IMR-90 (cell line): ENCODE results near the gene SEPHS1. TPM values are rescaled to one million over a fixed set of nuclear protein-coding genes. Genes with fewer than 3 reads are reported as not detected.
A peak's percentile ranks its signal among the peaks of the same experiment; 100 is the strongest.

Experiments
- ATAC-seq: fragments of 200-7000 bp; cut with Tn5 transposase; 2 replicates; pipeline ENCODE4 v1.9.1; 2020; ENCODE audit warnings: low read depth, mild to moderate bottlenecking, moderate library complexity
- BruUV-seq: library from RNA; stranded (reverse); fragments of 400-500 nt; replicated peaks from 2 replicates; lab custom pipeline; 2021; lab: Mats Ljungman, UMichigan
- CTCF ChIA-PET: fragments of 300-600 bp; formaldehyde crosslinking; extraction: SDS; loops from one replicate; lab custom pipeline; 2021; ENCODE audit warnings: antibody characterized with exemption; lab: Yijun Ruan, JAX
- POLR2A ChIA-PET: fragments of 300-600 bp; sonication (Branson Sonifier 250); formaldehyde crosslinking; loops from one replicate; lab custom pipeline; 2022; ENCODE audit warnings: antibody characterized with exemption; ENCODE audit not compliant: unreplicated experiment; lab: Charles Lee
- DNase-seq: peaks from one replicate; pipeline ENCODE4 v3.0.0; 2013
- H2AFZ ChIP-seq: replicated peaks from 2 replicates; pipeline ENCODE3; 2013; ENCODE audit warnings: low read length, mild to moderate bottlenecking; ENCODE audit not compliant: poor library complexity
- H2AK5ac ChIP-seq: 2 replicates; pipeline ENCODE4 v1.6.1; 2013; ENCODE audit warnings: low read depth, low read length, inconsistent platforms
- H2AK9ac ChIP-seq: replicated peaks from 2 replicates; pipeline ENCODE3; 2013; ENCODE audit warnings: mild to moderate bottlenecking, low read depth, low read length, moderate library complexity; ENCODE audit not compliant: poor library complexity
- H2BK120ac ChIP-seq: 2 replicates; pipeline ENCODE4 v1.6.1; 2013; ENCODE audit warnings: low read depth, low read length, inconsistent platforms
- H2BK15ac ChIP-seq: 3 replicates; pipeline ENCODE4 v1.6.1; 2013; ENCODE audit warnings: low read depth, low read length, inconsistent platforms
- H2BK20ac ChIP-seq: 2 replicates; pipeline ENCODE4 v1.6.1; 2013; ENCODE audit warnings: low read depth, mild to moderate bottlenecking, inconsistent platforms, low read length, moderate library complexity
- H2BK5ac ChIP-seq: 2 replicates; pipeline ENCODE4 v1.6.1; 2013; ENCODE audit warnings: mild to moderate bottlenecking, low read depth, low read length, inconsistent platforms; ENCODE audit not compliant: poor library complexity, severe bottlenecking
- H3K14ac ChIP-seq: replicated peaks from 2 replicates; pipeline ENCODE4 v1.6.1; 2013; ENCODE audit warnings: low read depth, low read length, inconsistent platforms
- H3K18ac ChIP-seq: 2 replicates; pipeline ENCODE4 v1.6.1; 2013; ENCODE audit warnings: low read depth, low read length, control low read depth
- H3K23ac ChIP-seq: 2 replicates; pipeline ENCODE4 v1.6.1; 2013; ENCODE audit warnings: low read depth, low read length, inconsistent platforms
- H3K27ac ChIP-seq: 2 replicates; pipeline ENCODE4 v1.5.1; 2013; ENCODE audit warnings: mild to moderate bottlenecking, control low read depth, low read length; ENCODE audit not compliant: insufficient read depth
- H3K27me3 ChIP-seq: 2 replicates; pipeline ENCODE4 v1.6.1; 2013; ENCODE audit warnings: low read length; ENCODE audit not compliant: control insufficient read depth, insufficient read depth
- H3K36me3 ChIP-seq: 2 replicates; pipeline ENCODE4 v1.6.1; 2013; ENCODE audit warnings: low read length, mixed read lengths; ENCODE audit not compliant: control insufficient read depth, insufficient read depth
- H3K4ac ChIP-seq: 2 replicates; pipeline ENCODE4 v1.6.1; 2013; ENCODE audit warnings: low read depth, low read length, inconsistent platforms
- H3K4me1 ChIP-seq: 2 replicates; pipeline ENCODE4 v1.6.1; 2013; ENCODE audit warnings: low read length, mixed read lengths; ENCODE audit not compliant: control insufficient read depth, insufficient read depth
- H3K4me2 ChIP-seq: 2 replicates; pipeline ENCODE4 v1.6.1; 2013; ENCODE audit warnings: low read depth, mild to moderate bottlenecking, control low read depth, low read length, moderate library complexity
- H3K4me3 ChIP-seq: 2 replicates; pipeline ENCODE4 v1.5.1; 2013; ENCODE audit warnings: low read depth, mild to moderate bottlenecking, control low read depth, low read length, moderate library complexity; ENCODE audit not compliant: insufficient read depth
- H3K56ac ChIP-seq: 2 replicates; pipeline ENCODE4 v1.6.1; 2013; ENCODE audit warnings: low read length, inconsistent platforms; ENCODE audit not compliant: insufficient read depth; ENCODE audit errors: extremely low read depth
- H3K79me1 ChIP-seq, 2 experiments: 2 replicates each; pipeline ENCODE4 v1.6.1; 2013; ENCODE audit warnings: low read length in 2 of 2, inconsistent platforms in 1 of 2, low read depth in 1 of 2
- H3K9ac ChIP-seq: 2 replicates; pipeline ENCODE4 v1.6.1; 2013; ENCODE audit warnings: low read depth, low read length, control low read depth
- H3K9me1 ChIP-seq: 2 replicates; pipeline ENCODE4 v1.6.1; 2013; ENCODE audit warnings: low read length, inconsistent platforms; ENCODE audit not compliant: insufficient read depth
- H3K9me3 ChIP-seq: 2 replicates; pipeline ENCODE4 v1.6.1; 2013; ENCODE audit warnings: low read length; ENCODE audit not compliant: control insufficient read depth, insufficient read depth
- H4K20me1 ChIP-seq: 2 replicates; pipeline ENCODE4 v1.6.1; 2013; ENCODE audit warnings: low read length, inconsistent platforms; ENCODE audit not compliant: insufficient read depth
- H4K5ac ChIP-seq: 2 replicates; pipeline ENCODE4 v1.6.1; 2013; ENCODE audit warnings: mild to moderate bottlenecking, low read depth, low read length, control low read depth
- H4K8ac ChIP-seq, 2 experiments: 2 replicates each; pipeline ENCODE4 v1.6.1; 2013; ENCODE audit warnings: low read depth in 2 of 2, low read length in 2 of 2, control low read depth in 1 of 2, inconsistent platforms in 1 of 2
- H4K91ac ChIP-seq: 2 replicates; pipeline ENCODE4 v1.6.1; 2013; ENCODE audit warnings: low read depth, low read length, inconsistent platforms; ENCODE audit not compliant: insufficient read depth
- BHLHE40 ChIP-seq: fragments of 150-350 bp; IDR thresholded peaks from 2 replicates; pipeline ENCODE4 v1.6.1; 2016; ENCODE audit warnings: mild to moderate bottlenecking, low read depth, low read length
- MAZ ChIP-seq: IDR thresholded peaks from 2 replicates; pipeline ENCODE4 v1.6.1; 2012; ENCODE audit warnings: low read depth, mild to moderate bottlenecking, low read length, improper control_type of control experiment, moderate library complexity, borderline replicate concordance
- POLR2A ChIP-seq: IDR thresholded peaks from 2 replicates; pipeline ENCODE4 v1.6.1; 2012; ENCODE audit warnings: mild to moderate bottlenecking, low read depth, low read length
- RFX5 ChIP-seq: IDR thresholded peaks from 2 replicates; pipeline ENCODE4 v1.8.0; 2012; ENCODE audit warnings: low read depth, mild to moderate bottlenecking, low read length, moderate library complexity
- SMC3 ChIP-seq: fragments of 150-350 bp; IDR thresholded peaks from 2 replicates; pipeline ENCODE4 v1.6.1; 2016; ENCODE audit warnings: low read depth, mild to moderate bottlenecking, antibody characterized with exemption, low read length, moderate library complexity
- whole genome bisulfite sequencing, 2 experiments: methylation state at CpG; one replicate each; pipeline versions ENCODE4 v1.1.5 to v1.1.7; 2013; ENCODE audit warnings: missing lambda C conversion rate in 2 of 2; ENCODE audit not compliant: insufficient read length in 1 of 2; ENCODE audit errors: extremely low coverage in 2 of 2; 5-methylcytosine and 5-hydroxymethylcytosine counted together
- dilution Hi-C: fragments of 300-500 bp; cut with HindIII; formaldehyde crosslinking; loops from one replicate; pipeline ENCODE4 v1.14.3; 2018; ENCODE audit warnings: low sequenced_read_pairs; ENCODE audit not compliant: unreplicated experiment
- in situ Hi-C: fragments of 300-500 bp; cut with MboI; formaldehyde crosslinking; loops from 3 replicates; pipeline ENCODE4 v1.14.3; 2019; ENCODE audit warnings: low sequenced_read_pairs, inconsistent platforms, mixed read lengths
- intact Hi-C: fragments of 100-400 bp; cut with micrococcal nuclease; formaldehyde crosslinking; loops from 2 replicates; pipeline ENCODE4 v1.10.0; 2022
- polyA plus RNA-seq, 3 experiments: library from polyadenylated mRNA; depleted of rRNA; stranded (reverse); fragments of >200 nt; gene quantifications; 2 replicates each; pipeline ENCODE4 v1.2.3, GENCODE V29; 2012; ENCODE audit warnings: low replicate concordance in 1 of 3
- total RNA-seq: library from RNA; depleted of rRNA; stranded (reverse); fragments of >200 nt; gene quantifications from 2 replicates; pipeline ENCODE4 v1.2.3, GENCODE V29; 2012
- TF ChIP-seq, protein P1 (sequence below): fragments of 150-350 bp; IDR thresholded peaks from 2 replicates; pipeline ENCODE4 v1.6.1; 2017; ENCODE audit warnings: mild to moderate bottlenecking, antibody characterized with exemption, low read length, low read depth
- TF ChIP-seq, protein P2 (sequence below): fragments of 150-350 bp; IDR thresholded peaks from 2 replicates; pipeline ENCODE4 v1.6.1; 2016; ENCODE audit warnings: low read depth, mild to moderate bottlenecking, low read length, moderate library complexity, borderline replicate concordance

Gene SEPHS1
- total and polyA plus RNA-seq, 2 of the 4 experiments (the other 2 are of a cell fraction) = 39.4 to 69.4 TPM

DNA sequence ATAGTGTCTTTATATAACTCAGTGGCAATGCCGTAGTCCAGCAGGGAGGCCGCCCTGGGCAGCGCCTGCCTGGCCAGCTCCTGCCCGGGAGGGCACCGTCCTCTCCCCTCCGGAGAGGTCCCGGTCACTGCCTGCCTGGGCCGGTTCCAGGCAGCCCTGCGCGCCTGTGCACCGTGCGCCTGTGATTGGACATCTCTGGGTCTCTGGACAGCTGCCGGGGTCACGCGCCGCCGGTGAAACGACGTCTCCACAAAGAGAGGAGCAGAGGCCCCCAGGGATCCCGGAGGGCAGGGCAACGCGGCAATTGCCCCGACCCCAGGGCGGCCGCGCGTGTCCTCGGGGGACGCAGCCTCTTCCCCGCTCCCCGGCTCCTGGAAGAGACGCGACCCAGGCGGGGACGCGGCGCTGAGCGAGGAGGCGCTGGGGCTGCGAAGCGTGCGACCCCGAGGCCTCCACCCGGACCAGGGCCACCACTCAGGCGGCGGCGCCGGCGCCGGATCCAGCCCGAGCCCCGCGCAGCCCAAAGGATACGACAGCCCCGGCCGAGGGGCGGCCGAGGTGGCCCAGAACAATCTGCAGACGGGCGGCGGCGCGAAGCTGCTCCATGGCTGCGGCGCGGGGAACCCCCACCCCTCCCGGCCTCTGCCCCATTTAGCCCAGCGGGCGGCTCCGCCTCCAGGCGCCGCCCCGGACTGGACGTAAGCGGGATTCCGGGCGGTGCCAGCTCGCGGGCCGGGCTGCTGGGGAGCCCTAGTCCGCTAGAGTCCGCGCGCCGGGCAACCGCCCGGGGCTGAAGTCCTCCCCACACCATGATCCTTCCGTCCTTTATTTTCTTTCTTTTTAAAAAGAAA lies 48.4 kb downstream of the SEPHS1 start, which contains the start of gene PHYH:
Gene PHYH (minus strand): TSS at position 628 of the 851 bp plus-strand sequence. CDS start 22 bp downstream, at position 606.
- Histone ChIP-seq H3K18ac (no peak within 1 kb of the TSS; the same call in 1 of the 2 replicates), H2BK20ac (no peak within 1 kb of the TSS), H3K27me3 (no peaks in the 10 kb centered on the region), H3K4me1 (peaks cover 5% of the 10 kb centered on the region; the same call in 1 of the 2 replicates), H2AFZ (peak within 1 kb of the TSS; percentile 93), H3K9me3 (no peaks in the 10 kb centered on the region), H3K56ac (peak within 1 kb of the TSS; percentile 29; the same call in 1 of the 2 replicates), H3K4ac (peak within 1 kb of the TSS; percentile 81), H4K8ac (peak within 1 kb of the TSS; percentile 88 to 97), H3K23ac (peak within 1 kb of the TSS; percentile 28; the same call in 1 of the 2 replicates), H3K79me1 (peaks cover 5 to 14% of the 10 kb centered on the region in 2 experiments; a peak in 2 of 4 replicates), H3K9me1 (peaks cover 4% of the 10 kb centered on the region), H3K9ac (peak within 1 kb of the TSS; percentile 79), H4K5ac (peak within 1 kb of the TSS; percentile 28), H2BK5ac (peak within 1 kb of the TSS; percentile 27), H2BK120ac (no peak within 1 kb of the TSS; the same call in 1 of the 2 replicates), H3K27ac (peak within 1 kb of the TSS; percentile 64), H3K4me3 (peak within 1 kb of the TSS; percentile 42), H2AK5ac (peak within 1 kb of the TSS; percentile 90), H2BK15ac (no peak within 1 kb of the TSS; the same call in 2 of the 3 replicates), H3K14ac (peak within 1 kb of the TSS; percentile 86), H2AK9ac (peak within 1 kb of the TSS; percentile 69), H4K91ac (0 out of 2 replicates have a peak within 1 kb of the TSS, but pooled peaks have one; percentile 19), H3K4me2 (peak within 1 kb of the TSS; percentile 92), H4K20me1 (no peaks in the 10 kb centered on the region), H3K36me3 (peaks cover 1% of the 10 kb centered on the region; the same call in 1 of the 2 replicates)
- intact Hi-C loops (no loop called here), in situ Hi-C loops (loop anchor here (10.0 kb wide), 1 partner anchor 95 kb away; no protein-coding TSS in a partner anchor), dilution Hi-C loops (no loop called here)
- POLR2A ChIA-PET = no interaction called here
- CTCF ChIA-PET = no interaction called here
- 0% methylated on average over 30 of the region's 88 CpGs; no CpG with 5 or more reads in 1 of the 2 experiments for WGBS, 2 experiments
- ATAC-seq (peak; percentile 89), DNase-seq (peak; percentile 74)
- peak; percentile 64; the same call in 1 of the 2 replicates for TF ChIP-seq BHLHE40
- TF ChIP-seq, protein P1, sequence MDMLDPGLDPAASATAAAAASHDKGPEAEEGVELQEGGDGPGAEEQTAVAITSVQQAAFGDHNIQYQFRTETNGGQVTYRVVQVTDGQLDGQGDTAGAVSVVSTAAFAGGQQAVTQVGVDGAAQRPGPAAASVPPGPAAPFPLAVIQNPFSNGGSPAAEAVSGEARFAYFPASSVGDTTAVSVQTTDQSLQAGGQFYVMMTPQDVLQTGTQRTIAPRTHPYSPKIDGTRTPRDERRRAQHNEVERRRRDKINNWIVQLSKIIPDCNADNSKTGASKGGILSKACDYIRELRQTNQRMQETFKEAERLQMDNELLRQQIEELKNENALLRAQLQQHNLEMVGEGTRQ = peak; percentile 70
- TF ChIP-seq, protein P2, sequence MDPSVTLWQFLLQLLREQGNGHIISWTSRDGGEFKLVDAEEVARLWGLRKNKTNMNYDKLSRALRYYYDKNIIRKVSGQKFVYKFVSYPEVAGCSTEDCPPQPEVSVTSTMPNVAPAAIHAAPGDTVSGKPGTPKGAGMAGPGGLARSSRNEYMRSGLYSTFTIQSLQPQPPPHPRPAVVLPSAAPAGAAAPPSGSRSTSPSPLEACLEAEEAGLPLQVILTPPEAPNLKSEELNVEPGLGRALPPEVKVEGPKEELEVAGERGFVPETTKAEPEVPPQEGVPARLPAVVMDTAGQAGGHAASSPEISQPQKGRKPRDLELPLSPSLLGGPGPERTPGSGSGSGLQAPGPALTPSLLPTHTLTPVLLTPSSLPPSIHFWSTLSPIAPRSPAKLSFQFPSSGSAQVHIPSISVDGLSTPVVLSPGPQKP = no peak
- TF ChIP-seq POLR2A = peak; percentile 51; the same call in 1 of the 2 replicates
- no peak for TF ChIP-seq SMC3
- 0 out of 2 replicates have a peak, but pooled peaks have one; percentile 17 for TF ChIP-seq RFX5
- peak; percentile 22; the same call in 1 of the 2 replicates for TF ChIP-seq MAZ
- BruUV-seq = no TSS peak
